H1 (cell line): ENCODE data around the gene TSPAN4. TPM values are rescaled to one million over a fixed set of nuclear protein-coding genes. Genes with fewer than 3 reads are reported as not detected.
A peak's percentile ranks its signal among the peaks of the same experiment; 100 is the strongest.

ENCODE experiments used
- CTCF ChIA-PET: fragments of 300-600 bp; sonication (Branson Sonifier 250); formaldehyde crosslinking; loops from one replicate; lab custom pipeline; 2021; ENCODE audit not compliant: partially characterized antibody; lab: Charles Lee
- POLR2A ChIA-PET: fragments of 300-600 bp; sonication (Branson Sonifier 250); formaldehyde crosslinking; loops from one replicate; lab custom pipeline; 2021; ENCODE audit warnings: inconsistent platforms; ENCODE audit not compliant: partially characterized antibody; lab: Charles Lee
- DNase-seq, 2 experiments: peaks; one replicate each; pipeline versions ENCODE4 v3.0.0 to v3.0.0-alpha.2; 2010 to 2022; ENCODE audit warnings: low spot score in 2 of 2, low read depth in 1 of 2, mixed read lengths in 1 of 2
- FAIRE-seq: peaks from 2 replicates; lab custom pipeline; 2011; peaks lifted over from hg19 to GRCh38; lab: Jason Lieb, UNC
- H2AFZ ChIP-seq: 2 replicates; pipeline ENCODE4 v1.8.1; 2012; ENCODE audit warnings: low read length, inconsistent platforms
- H2AK5ac ChIP-seq: 2 replicates; pipeline ENCODE4 v1.6.1; 2013; ENCODE audit warnings: low read depth, low read length
- H2BK120ac ChIP-seq: replicated peaks from 2 replicates; pipeline ENCODE3; 2013; ENCODE audit warnings: low read depth, low read length, inconsistent platforms
- H2BK12ac ChIP-seq: 2 replicates; pipeline ENCODE4 v1.6.1; 2013; ENCODE audit warnings: low read depth, low read length
- H2BK15ac ChIP-seq: 2 replicates; pipeline ENCODE4 v1.6.1; 2013; ENCODE audit warnings: low read length
- H2BK20ac ChIP-seq: 2 replicates; pipeline ENCODE4 v1.6.1; 2013; ENCODE audit warnings: low read length
- H2BK5ac ChIP-seq: 2 replicates; pipeline ENCODE4 v1.6.1; 2013; ENCODE audit warnings: low read depth, low read length
- H3K14ac ChIP-seq: 2 replicates; pipeline ENCODE4 v1.6.1; 2013; ENCODE audit warnings: inconsistent platforms; ENCODE audit not compliant: insufficient read length
- H3K18ac ChIP-seq: 2 replicates; pipeline ENCODE4 v1.6.1; 2013; ENCODE audit warnings: low read length; ENCODE audit errors: extremely low read depth
- H3K23ac ChIP-seq: 2 replicates; pipeline ENCODE4 v1.6.1; 2013; ENCODE audit warnings: inconsistent platforms; ENCODE audit not compliant: insufficient read length
- H3K23me2 ChIP-seq: 2 replicates; pipeline ENCODE4 v1.6.1; 2013; ENCODE audit warnings: low read depth, low read length
- H3K27ac ChIP-seq: 2 replicates; pipeline ENCODE4 v1.6.1; 2011; ENCODE audit warnings: low read depth, low read length, inconsistent platforms
- H3K27me3 ChIP-seq, 4 experiments: replicated peaks in 1 of 4; 1 replicate in 1 of 4; 2 replicates in 3 of 4; pipeline versions ENCODE4 v1.6.1 to v1.8.1; 2011 to 2013; ENCODE audit warnings: low read length in 3 of 4, mild to moderate bottlenecking in 3 of 4, inconsistent platforms in 2 of 4, mixed read lengths in 2 of 4, moderate library complexity in 1 of 4; ENCODE audit not compliant: control insufficient read depth in 3 of 4, insufficient read depth in 3 of 4; ENCODE audit errors: extremely low read depth in 1 of 4
- H3K36me3 ChIP-seq, 4 experiments: 2 replicates each; pipeline versions ENCODE4 v1.6.1 to v1.8.1; 2011 to 2013; ENCODE audit warnings: mild to moderate bottlenecking in 4 of 4, low read length in 3 of 4, moderate library complexity in 2 of 4, control low read depth in 1 of 4, inconsistent platforms in 1 of 4; ENCODE audit not compliant: insufficient read depth in 4 of 4, control insufficient read depth in 2 of 4
- H3K4ac ChIP-seq: replicated peaks from 2 replicates; pipeline ENCODE3; 2013; ENCODE audit warnings: low read length, low read depth, mixed read lengths, inconsistent platforms; ENCODE audit not compliant: insufficient read length
- H3K4me1 ChIP-seq, 4 experiments: replicated peaks in 1 of 4; 1 replicate in 1 of 4; 2 replicates in 3 of 4; pipeline versions ENCODE4 v1.6.1 to v1.8.1; 2011 to 2013; ENCODE audit warnings: low read length in 3 of 4, inconsistent platforms in 2 of 4, mixed read lengths in 1 of 4; ENCODE audit not compliant: insufficient read depth in 4 of 4, control insufficient read depth in 3 of 4
- H3K4me2 ChIP-seq, 2 experiments: 2 replicates each; pipeline versions ENCODE4 v1.6.1 to v1.8.1; 2011 to 2013; ENCODE audit warnings: low read depth in 2 of 2, low read length in 2 of 2, control low read depth in 1 of 2, inconsistent platforms in 1 of 2, mild to moderate bottlenecking in 1 of 2; ENCODE audit not compliant: insufficient read depth in 1 of 2
- H3K4me3 ChIP-seq, 4 experiments: fragments of 200-600, 300-600 bp in 1 of 4; sonication (generic), shearing (Covaris generic), sonication (Bioruptor Twin) in 1 of 4; 2 replicates each; pipeline versions ENCODE4 v1.5.1 to v1.8.1; 2011 to 2016; ENCODE audit warnings: low read length in 4 of 4, low read depth in 3 of 4, control low read depth in 2 of 4, inconsistent platforms in 2 of 4, mild to moderate bottlenecking in 2 of 4, mixed read lengths in 1 of 4, moderate library complexity in 1 of 4; ENCODE audit not compliant: insufficient read depth in 2 of 4; ENCODE audit errors: extremely low read depth in 1 of 4
- H3K56ac ChIP-seq: replicated peaks from 2 replicates; pipeline ENCODE3; 2013; ENCODE audit warnings: low read depth, mild to moderate bottlenecking, mixed read lengths, low read length, inconsistent platforms; ENCODE audit not compliant: insufficient read length
- H3K79me1 ChIP-seq: 2 replicates; pipeline ENCODE4 v1.6.1; 2013; ENCODE audit warnings: low read depth, low read length, control low read depth
- H3K79me2 ChIP-seq, 2 experiments: 2 replicates each; pipeline versions ENCODE4 v1.6.1 to v1.8.1; 2012 to 2013; ENCODE audit warnings: low read length in 2 of 2, mild to moderate bottlenecking in 2 of 2, inconsistent platforms in 1 of 2; ENCODE audit not compliant: insufficient read depth in 2 of 2, control insufficient read depth in 1 of 2
- H3K9ac ChIP-seq, 4 experiments: replicated peaks in 1 of 4; 1 replicate in 1 of 4; 2 replicates in 3 of 4; pipeline versions ENCODE4 v1.6.1 to v1.8.1; 2011 to 2013; ENCODE audit warnings: low read depth in 3 of 4, low read length in 3 of 4, control low read depth in 2 of 4, mild to moderate bottlenecking in 2 of 4, moderate library complexity in 2 of 4, inconsistent platforms in 1 of 4; ENCODE audit errors: extremely low read depth in 1 of 4
- H3K9me3 ChIP-seq, 2 experiments: 2 replicates each; pipeline versions ENCODE4 v1.6.1 to v1.8.1; 2012 to 2013; ENCODE audit warnings: mild to moderate bottlenecking in 2 of 2, moderate library complexity in 2 of 2, control low read depth in 1 of 2, inconsistent platforms in 1 of 2, low read depth in 1 of 2, low read length in 1 of 2, mixed read lengths in 1 of 2; ENCODE audit not compliant: insufficient read depth in 2 of 2
- H4K20me1 ChIP-seq, 2 experiments: replicated peaks in 1 of 2; 2 replicates each; pipeline versions ENCODE3 to v1.8.1; 2011 to 2013; ENCODE audit warnings: inconsistent platforms in 2 of 2, low read length in 2 of 2, mild to moderate bottlenecking in 1 of 2; ENCODE audit not compliant: insufficient read depth in 2 of 2, control insufficient read depth in 1 of 2
- H4K5ac ChIP-seq: 2 replicates; pipeline ENCODE4 v1.6.1; 2013; ENCODE audit warnings: low read length, low read depth, mixed read lengths, inconsistent platforms; ENCODE audit not compliant: insufficient read length
- H4K8ac ChIP-seq: 2 replicates; pipeline ENCODE4 v1.8.0; 2013; ENCODE audit warnings: mild to moderate bottlenecking, moderate library complexity, low read length, inconsistent platforms; ENCODE audit not compliant: insufficient read depth; ENCODE audit errors: extremely low read depth
- H4K91ac ChIP-seq: replicated peaks from 2 replicates; pipeline ENCODE3; 2013; ENCODE audit warnings: low read length, mixed read lengths, inconsistent platforms; ENCODE audit not compliant: insufficient read length
- BRCA1 ChIP-seq: IDR thresholded peaks from 2 replicates; pipeline ENCODE4 v1.6.1; 2012; ENCODE audit warnings: low read depth, low read length, improper control_type of control experiment
- CBX8 ChIP-seq: fragments of 300-800, 300-1000 bp; sonication (generic); IDR thresholded peaks from 2 replicates; pipeline ENCODE4 v1.7.1; 2016; ENCODE audit warnings: low read depth, low read length, borderline replicate concordance
- HDAC2 ChIP-seq, 2 experiments: fragments of 300-600 bp in 1 of 2; sonication (generic) in 1 of 2; IDR thresholded peaks; 2 replicates each; pipeline ENCODE4 v1.6.1; 2011 to 2012; ENCODE audit warnings: low read depth in 2 of 2, low read length in 2 of 2, mild to moderate bottlenecking in 2 of 2, moderate library complexity in 2 of 2, borderline replicate concordance in 1 of 2, inconsistent platforms in 1 of 2
- KDM4A ChIP-seq: IDR thresholded peaks from one replicate; pipeline ENCODE4 v1.7.1; 2012; ENCODE audit warnings: low read depth, mild to moderate bottlenecking, moderate library complexity, low read length, inconsistent platforms; ENCODE audit not compliant: severe bottlenecking
- KDM5A ChIP-seq: fragments of 200-600 bp; IDR thresholded peaks from 2 replicates; pipeline ENCODE4 v1.7.1; 2012; ENCODE audit warnings: mild to moderate bottlenecking, low read length, inconsistent platforms, mixed read lengths
- MAX ChIP-seq: IDR thresholded peaks from 2 replicates; pipeline ENCODE4 v1.6.1; 2012; ENCODE audit warnings: inconsistent platforms
- PHF8 ChIP-seq: fragments of 200-600 bp; sonication (generic); conservative IDR thresholded peaks from 2 replicates; pipeline ENCODE4 v1.7.1; 2012; ENCODE audit warnings: low read depth, mild to moderate bottlenecking, inconsistent platforms, low read length, moderate library complexity
- POLR2A ChIP-seq, 2 experiments: IDR thresholded peaks; 1 replicate in 1 of 2; 2 replicates in 1 of 2; pipeline ENCODE4 v1.6.1; 2011; ENCODE audit warnings: low read depth in 2 of 2, low read length in 2 of 2, mild to moderate bottlenecking in 2 of 2; ENCODE audit errors: control extremely low read depth in 1 of 2
- POLR2AphosphoS5 ChIP-seq: IDR thresholded peaks from 2 replicates; pipeline ENCODE4 v1.6.1; 2011; ENCODE audit warnings: low read depth, low read length
- RAD21 ChIP-seq, 2 experiments: IDR thresholded peaks in 1 of 2; conservative IDR thresholded peaks in 1 of 2; 2 replicates each; pipeline ENCODE4 v1.6.1; 2011; ENCODE audit warnings: low read depth in 2 of 2, low read length in 2 of 2, improper control_type of control experiment in 1 of 2, inconsistent platforms in 1 of 2, mild to moderate bottlenecking in 1 of 2, moderate library complexity in 1 of 2
- RBBP5 ChIP-seq: IDR thresholded peaks from 2 replicates; pipeline ENCODE4 v1.7.1; 2012; ENCODE audit warnings: low read depth, mild to moderate bottlenecking, inconsistent platforms, low read length, moderate library complexity, borderline replicate concordance
- WGBS, 2 experiments: shearing (Covaris generic) in 1 of 2; methylation state at CpG; one replicate each; pipeline versions ENCODE4 v1.1.6 to v1.1.7; 2013 to 2015; ENCODE audit warnings: low lambda C conversion rate in 2 of 2, mixed read lengths in 2 of 2, inconsistent platforms in 1 of 2, low coverage in 1 of 2, missing lambda C conversion rate in 1 of 2; ENCODE audit not compliant: insufficient replicate concordance in 2 of 2, insufficient coverage in 1 of 2, insufficient read length in 1 of 2; ENCODE audit errors: extremely low coverage in 1 of 2, missing lambda C conversion rate in 1 of 2; 5-methylcytosine and 5-hydroxymethylcytosine counted together
- polyA plus RNA-seq, 7 experiments: library from polyadenylated mRNA; depleted of rRNA in 3 of 7; stranded (reverse) in 5 of 7; unstranded in 2 of 7; fragments of >200 nt in 5 of 7; fragments of 200-250 nt in 2 of 7; gene quantifications; 1 replicate in 5 of 7; 2 replicates in 1 of 7; 4 replicates in 1 of 7; pipeline versions ENCODE4 v1.2.1 to v1.2.3, GENCODE V29; 2011 to 2013; ENCODE audit warnings: missing spikeins in 2 of 7, mixed read lengths in 2 of 7
- total RNA-seq: library from RNA; stranded (reverse); fragmentation: NEBNext Ultra II Directional; extraction: Animal tissue kit (Norgen Biotek cat#: 25700); gene quantifications from 2 replicates; pipeline ENCODE4 v1.2.1, GENCODE V29; 2021

Gene TSPAN4
- total and polyA plus RNA-seq, 2 of the 8 experiments (the other 6 are each of a cell fraction or from before 2014, with no cell fraction given): 74.1 to 145 TPM

- DNase-seq (peak; percentile 44 to 95), FAIRE-seq (no peak)
- ChIA-PET POLR2A (interaction anchor here (0.5 to 1.8 kb wide), 12 partner anchors 10 to 164 kb away, joined by 3 to 7 read pairs (median 3); partner anchors contain the start of gene TSPAN4), CTCF (interaction anchor here (0.6 to 1.7 kb wide), 9 partner anchors 11 to 65 kb away, joined by 3 to 12 read pairs (median 4); no protein-coding TSS in a partner anchor)
- H3K4ac ChIP-seq: peak within 1 kb of the TSS; percentile 91
- peak within 1 kb of the TSS; percentile 69 to 97 (median 79) for H3K4me3 ChIP-seq
- peak within 1 kb of the TSS; percentile 54 for H2BK120ac ChIP-seq
- WGBS, 2 experiments: 0% methylated on average over 13 of the region's 59 CpGs; no CpG with 5 or more reads in 1 of the 2 experiments
- H3K9me3 ChIP-seq: no peaks in the 10 kb centered on the region
- no peak within 1 kb of the TSS for H2AFZ ChIP-seq
- H3K4me1 ChIP-seq: peaks cover 0 to 14% (median 6%) of the 10 kb centered on the region in 4 experiments; a peak in 6 of 7 replicates
- H3K27ac ChIP-seq: peak within 1 kb of the TSS; percentile 85; the same call in 1 of the 2 replicates
- H3K79me2 ChIP-seq: peaks cover 0 to 36% of the 10 kb centered on the region in 2 experiments; a peak in 3 of 4 replicates
- H3K9ac ChIP-seq: peak within 1 kb of the TSS; percentile 66 to 84 (median 73)
- H4K5ac ChIP-seq: peak within 1 kb of the TSS; percentile 94
- peak within 1 kb of the TSS; percentile 74 to 97 for H3K4me2 ChIP-seq
- no peaks in the 10 kb centered on the region for H3K27me3 ChIP-seq
- H3K79me1 ChIP-seq: peaks cover 22% of the 10 kb centered on the region
- no peaks in the 10 kb centered on the region for H3K36me3 ChIP-seq
- no peak within 1 kb of the TSS for H3K14ac ChIP-seq
- H4K20me1 ChIP-seq: peaks cover 0 to 5% of the 10 kb centered on the region in 2 experiments
- peak within 1 kb of the TSS; percentile 94 for H4K8ac ChIP-seq
- H2BK15ac ChIP-seq: peak within 1 kb of the TSS; percentile 50; the same call in 1 of the 2 replicates
- no peak within 1 kb of the TSS for H3K23ac ChIP-seq
- no peak within 1 kb of the TSS for H2BK20ac ChIP-seq
- peak within 1 kb of the TSS; percentile 87; the same call in 1 of the 2 replicates for H2BK5ac ChIP-seq
- peak within 1 kb of the TSS; percentile 75; the same call in 1 of the 2 replicates for H2BK12ac ChIP-seq
- H2AK5ac ChIP-seq: no peak within 1 kb of the TSS
- peak within 1 kb of the TSS; percentile 84 for H4K91ac ChIP-seq
- peak within 1 kb of the TSS; percentile 93 for H3K18ac ChIP-seq
- peaks cover 15% of the 10 kb centered on the region for H3K23me2 ChIP-seq
- peak within 1 kb of the TSS; percentile 87 for H3K56ac ChIP-seq
- TF ChIP-seq HDAC2 (IDR thresholded peaks at IDR 0.05; ENCODE audit: borderline replicate concordance in 1 of 2, low read depth in 2 of 2, low read length in 2 of 2) (peak in 1 of 2 experiments; percentile 52; a peak in 1 of 4 replicates), RAD21 (IDR thresholded peaks at IDR 0.05 in 1 of 2, conservative IDR thresholded peaks at IDR 0.05 in 1 of 2; ENCODE audit: low read depth in 2 of 2, low read length in 2 of 2) (no peak), RBBP5 (0 out of 2 replicates have a peak, but pooled peaks have one; percentile 13), CBX8 (no peak), POLR2A (IDR thresholded peaks at IDR 0.05; ENCODE audit: control extremely low read depth in 1 of 2, low read depth in 2 of 2, low read length in 2 of 2) (peak in 1 of 2 experiments; percentile 33; a peak in 2 of 3 replicates), KDM4A (peak; percentile 20), KDM5A (0 out of 2 replicates have a peak, but pooled peaks have one; percentile 44), POLR2AphosphoS5 (0 out of 2 replicates have a peak, but pooled peaks have one; percentile 12), BRCA1 (no peak), PHF8 (peak; percentile 77), MAX (peak; percentile 18; the same call in 1 of the 2 replicates)
Observed at GRCh38 chr11:910589-911030, 68.0 kb downstream of the TSPAN4 start, which contains the start of gene CHID1. Gene CHID1, minus strand, starts transcription at chr11:910810. Its CDS starts 5,994 bp downstream, at chr11:904816.
